ENCODE results near the gene OXCT2. TPM values are rescaled to one million over a fixed set of nuclear protein-coding genes. Genes with fewer than 3 reads are reported as not detected.
"Not testable (repeated sequence)": the region's sequence is repeated elsewhere in the genome, so short reads cannot be mapped to it uniquely, and the experiment has no call there.

The OXCT2 gene
- total and polyA plus RNA-seq, 2 experiments from 2014 or later: 0.21 TPM; not detected in 1

- no peak for TF ChIP-seq CTCF (IDR thresholded peaks at IDR 0.05; ENCODE audit: low read depth, low read length)
- Histone ChIP-seq H3K4me3 (no peak overlapping the region), H3K27ac (no peak overlapping the region), H3K4me1 (ENCODE audit: low read depth) (no peaks in the 10 kb centered on the region), H3K36me3 (no peaks in the 10 kb centered on the region), H3K27me3 (peaks cover 56% of the 10 kb centered on the region), H3K9me3 (ENCODE audit: low read depth) (no peaks in the 10 kb centered on the region)
- DNase-seq (ENCODE audit: low read depth in 1 of 2, low spot score in 1 of 2): no peak
Measured at GRCh38 chr1:39779821-39780220, 8.7 kb upstream of the OXCT2 start.

- TF ChIP-seq CTCF (IDR thresholded peaks at IDR 0.05; ENCODE audit: low read depth, low read length): no peak
Measured at GRCh38 chr1:39779137-39779536, 8.0 kb upstream of the OXCT2 start.

DNA sequence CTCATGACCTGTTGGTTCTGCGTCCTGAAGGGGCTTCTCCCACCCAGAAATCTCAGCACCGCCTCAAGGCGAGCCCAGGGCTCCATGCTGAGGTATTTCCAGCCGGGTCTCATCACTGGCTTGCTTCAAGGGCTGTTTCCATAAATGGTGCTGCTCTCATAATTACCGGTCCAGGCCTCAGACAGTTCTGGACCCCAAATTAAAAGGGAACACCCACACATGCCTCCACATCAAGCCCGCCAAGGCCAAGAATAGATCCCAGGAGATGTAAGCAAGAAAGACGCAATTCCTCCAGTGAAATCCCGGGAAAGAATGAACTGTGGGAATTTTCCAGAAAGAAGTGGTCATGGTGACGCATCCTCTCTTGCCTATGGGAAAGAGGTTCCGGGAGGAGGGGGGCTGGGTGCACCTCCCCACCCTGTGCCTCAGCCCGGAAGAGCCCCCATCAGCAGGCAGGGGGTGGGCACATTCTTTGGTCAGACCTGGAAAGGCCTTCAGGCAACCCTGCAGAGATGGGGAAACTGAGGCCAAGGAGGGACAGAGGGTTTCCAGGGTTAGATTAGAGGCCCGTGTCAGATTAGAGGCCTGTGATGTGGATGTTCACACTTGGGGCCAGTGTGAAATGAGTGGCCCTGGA, 7.4 kb upstream of the OXCT2 start:
- not testable (repeated sequence) for H3K27ac ChIP-seq; H3K4me1 ChIP-seq (ENCODE audit: low read depth); H3K36me3 ChIP-seq; H3K9me3 ChIP-seq (ENCODE audit: low read depth); H3K4me3 ChIP-seq; DNase-seq (ENCODE audit: low read depth in 1 of 2, low spot score in 1 of 2)
- H3K27me3 ChIP-seq: peaks cover 51% of the 10 kb centered on the region

More at GRCh38 chr1:39779137-39779536, 8.0 kb upstream of the OXCT2 start:
- no peak overlapping the region for H3K27ac ChIP-seq
- H3K36me3 ChIP-seq: no peaks in the 10 kb centered on the region
- no peak overlapping the region for H3K4me3 ChIP-seq
- peaks cover 56% of the 10 kb centered on the region for H3K27me3 ChIP-seq
- no peaks in the 10 kb centered on the region for H3K4me1 ChIP-seq (ENCODE audit: low read depth)
- no peak for DNase-seq (ENCODE audit: low read depth in 1 of 2, low spot score in 1 of 2)
- H3K9me3 ChIP-seq (ENCODE audit: low read depth): no peaks in the 10 kb centered on the region

DNA sequence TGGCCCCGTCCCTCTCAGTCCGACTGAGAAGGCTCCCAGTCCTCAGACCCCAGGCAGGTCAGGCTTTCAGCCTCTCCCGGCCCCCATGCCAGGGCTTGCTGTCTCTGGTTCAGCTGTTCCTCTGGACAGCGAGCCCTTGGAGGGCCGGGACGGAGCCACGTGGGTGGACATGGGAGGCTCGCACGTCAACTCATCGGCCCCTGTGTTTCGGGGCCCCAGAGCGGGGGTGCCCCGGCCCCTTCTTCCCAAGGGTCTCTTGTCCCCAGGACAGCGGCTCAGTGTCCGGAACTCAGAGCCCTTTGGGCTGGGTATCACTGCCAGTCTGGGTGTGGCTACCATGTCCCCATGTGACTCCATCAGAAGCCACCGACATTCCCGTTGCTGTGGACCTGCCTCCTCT, 6.7 kb upstream of the OXCT2 start:
- H3K27me3 ChIP-seq: peaks cover 44% of the 10 kb centered on the region
- H3K36me3 ChIP-seq; H3K9me3 ChIP-seq (ENCODE audit: low read depth); H3K4me1 ChIP-seq (ENCODE audit: low read depth); H3K4me3 ChIP-seq; H3K27ac ChIP-seq; DNase-seq (ENCODE audit: low read depth in 1 of 2, low spot score in 1 of 2): not testable (repeated sequence)

GRCh38 chr1:39777306-39777705, 6.2 kb upstream of the OXCT2 start:
- TF ChIP-seq CTCF (IDR thresholded peaks at IDR 0.05; ENCODE audit: low read depth, low read length): no peak

GRCh38 chr1:39776886-39777285, 5.7 kb upstream of the OXCT2 start:
- Histone ChIP-seq H3K9me3 (ENCODE audit: low read depth) (no peaks in the 10 kb centered on the region), H3K27ac (no peak overlapping the region), H3K36me3 (no peaks in the 10 kb centered on the region), H3K4me3 (no peak overlapping the region), H3K27me3 (peaks cover 38% of the 10 kb centered on the region), H3K4me1 (ENCODE audit: low read depth) (no peaks in the 10 kb centered on the region)
- no peak for TF ChIP-seq CTCF (IDR thresholded peaks at IDR 0.05; ENCODE audit: low read depth, low read length)
- DNase-seq (ENCODE audit: low read depth in 1 of 2, low spot score in 1 of 2): no peak

More at GRCh38 chr1:39777306-39777705, 6.2 kb upstream of the OXCT2 start:
- Histone ChIP-seq H3K9me3 (ENCODE audit: low read depth) (no peaks in the 10 kb centered on the region), H3K36me3 (no peaks in the 10 kb centered on the region), H3K27me3 (peaks cover 38% of the 10 kb centered on the region), H3K27ac (no peak overlapping the region), H3K4me1 (ENCODE audit: low read depth) (no peaks in the 10 kb centered on the region), H3K4me3 (no peak overlapping the region)
- DNase-seq (ENCODE audit: low read depth in 1 of 2, low spot score in 1 of 2): no peak

DNA sequence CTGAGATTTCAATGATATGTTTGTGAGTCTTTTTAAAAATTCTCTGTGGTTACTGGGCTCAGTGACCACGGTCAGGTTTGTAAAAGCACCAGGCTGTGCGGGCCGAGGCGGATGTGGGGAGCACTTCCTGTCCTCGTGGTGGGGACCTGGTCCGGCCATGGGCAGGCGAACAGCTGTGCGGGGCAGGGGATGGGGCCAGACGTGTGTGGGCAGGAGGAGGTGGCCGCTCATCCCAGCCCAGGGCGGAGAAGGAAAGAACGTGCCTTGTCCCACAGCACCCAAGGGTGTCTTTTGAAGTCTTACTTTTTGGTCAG, 5.2 kb upstream of the OXCT2 start:
- no peak for DNase-seq (ENCODE audit: low read depth in 1 of 2, low spot score in 1 of 2)
- H3K36me3 ChIP-seq: no peaks in the 10 kb centered on the region
- H3K4me3 ChIP-seq: no peak overlapping the region
- H3K9me3 ChIP-seq (ENCODE audit: low read depth): no peaks in the 10 kb centered on the region
- no peak overlapping the region for H3K27ac ChIP-seq
- peaks cover 37% of the 10 kb centered on the region for H3K27me3 ChIP-seq
- H3K4me1 ChIP-seq (ENCODE audit: low read depth): no peaks in the 10 kb centered on the region
- TF ChIP-seq CTCF (IDR thresholded peaks at IDR 0.05; ENCODE audit: low read depth, low read length): no peak

- H3K4me3 ChIP-seq; H3K9me3 ChIP-seq (ENCODE audit: low read depth); H3K27ac ChIP-seq; DNase-seq (ENCODE audit: low read depth in 1 of 2, low spot score in 1 of 2); H3K36me3 ChIP-seq; H3K4me1 ChIP-seq (ENCODE audit: low read depth): not testable (repeated sequence)
- peaks cover 37% of the 10 kb centered on the region for H3K27me3 ChIP-seq
Measured at GRCh38 chr1:39775676-39776399, 4.7 kb upstream of the OXCT2 start.

GRCh38 chr1:39775141-39775540, 4.0 kb upstream of the OXCT2 start:
- peaks cover 33% of the 10 kb centered on the region for H3K27me3 ChIP-seq
- not testable (repeated sequence) for H3K4me1 ChIP-seq (ENCODE audit: low read depth); H3K9me3 ChIP-seq (ENCODE audit: low read depth); H3K4me3 ChIP-seq; H3K36me3 ChIP-seq; H3K27ac ChIP-seq; DNase-seq (ENCODE audit: low read depth in 1 of 2, low spot score in 1 of 2)

Measured in cardiac muscle cell (in vitro differentiated cells and primary cell).